SK-N-DZ (cell line): ENCODE results near the gene CAST.
A peak's percentile ranks its signal among the peaks of the same experiment; 100 is the strongest.
"Not testable (repeated sequence)": the region's sequence is repeated elsewhere in the genome, so short reads cannot be mapped to it uniquely, and the experiment has no call there.

Experiments used
- DNase-seq: peaks from one replicate; pipeline ENCODE4 v3.0.0-alpha.2; 2015; ENCODE audit warnings: low spot score

CAST gene

GRCh38 chr5:96780626-96781025 lies 118.5 kb downstream of the CAST start:
- DNase-seq, result no peak

- DNase-seq, result no peak
These were observed 119.1 kb downstream of the CAST start for GRCh38 chr5:96781031-96781971.

DNA sequence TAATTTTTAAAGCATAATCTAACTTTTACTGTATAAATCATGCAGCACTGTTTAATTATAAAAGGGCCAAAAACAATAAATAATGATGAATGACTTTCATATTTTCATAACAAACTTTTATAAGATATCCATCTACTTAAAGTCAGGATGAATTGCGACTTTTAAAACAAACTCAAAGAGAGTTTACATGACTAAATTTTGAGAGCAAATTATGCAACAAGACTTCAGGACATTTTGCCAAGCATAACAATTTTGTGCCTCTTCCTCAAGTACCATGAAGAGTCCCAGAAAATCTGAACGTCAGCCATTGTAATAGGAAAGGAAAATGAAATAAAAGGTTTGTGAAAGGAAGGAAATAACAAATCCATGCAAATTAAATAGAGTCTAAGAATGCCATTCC lies 121.2 kb downstream of the CAST start:
- DNase-seq, result no peak

- DNase-seq, result no peak
These were observed 123.3 kb downstream of the CAST start for GRCh38 chr5:96785326-96786109.

DNA sequence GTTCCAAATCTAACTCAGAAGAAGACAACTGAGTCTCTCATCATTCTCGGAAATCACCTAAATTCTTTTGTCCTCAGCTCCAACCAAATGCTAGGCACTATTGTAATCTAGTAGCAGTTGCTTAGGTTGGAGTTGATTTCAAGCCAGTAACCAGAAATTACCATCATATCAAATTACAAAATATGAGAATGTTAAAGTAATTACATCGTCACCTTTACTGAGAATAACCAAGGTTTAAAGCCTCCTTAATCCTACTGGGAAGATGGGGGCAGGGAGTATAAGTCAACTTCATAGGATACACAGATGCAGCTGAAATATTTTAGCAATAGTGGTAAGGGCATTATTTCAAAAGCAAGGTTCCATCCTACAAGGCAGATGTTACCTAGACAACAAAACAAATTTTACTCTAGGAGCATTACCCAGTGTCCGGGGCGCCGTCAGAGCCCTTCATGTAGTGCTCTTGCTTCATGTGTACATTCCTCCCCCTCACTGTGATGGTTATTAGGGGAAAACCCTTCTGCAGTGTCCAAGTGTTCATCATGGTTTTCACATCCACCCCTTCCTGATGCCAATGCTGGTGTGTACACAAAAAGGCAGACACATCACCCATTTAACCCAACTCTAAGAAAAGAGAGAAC lies 126.1 kb downstream of the CAST start:
- no peak for DNase-seq

DNA sequence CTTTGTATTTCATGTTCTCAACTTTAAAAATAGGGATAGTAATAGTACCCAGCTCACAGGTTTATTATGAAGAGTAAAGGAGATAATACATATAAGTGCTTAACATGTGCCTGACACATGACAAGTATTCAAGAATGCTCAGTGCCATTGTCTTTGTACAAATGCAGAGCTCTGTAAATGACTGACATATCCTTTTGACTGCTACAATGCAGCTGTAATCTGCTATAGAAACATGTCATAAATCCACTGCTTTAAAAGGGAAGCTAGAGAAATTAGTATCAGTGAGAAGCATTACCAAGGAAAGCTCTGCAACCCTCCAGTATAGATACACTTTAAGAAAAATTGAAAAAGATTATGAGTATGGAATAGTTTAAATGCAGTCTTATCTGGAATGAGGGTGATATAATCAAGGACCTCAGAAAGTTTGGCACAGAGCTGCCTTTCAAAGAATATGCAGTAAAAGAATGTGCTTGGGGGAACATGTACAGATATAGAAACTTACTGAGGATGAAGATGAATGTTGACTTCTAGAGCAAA lies 127.7 kb downstream of the CAST start:
- DNase-seq, result no peak

GRCh38 chr5:96790961-96791504 lies 128.9 kb downstream of the CAST start:
- no peak for DNase-seq

- no peak for DNase-seq
These were observed 132.6 kb downstream of the CAST start for GRCh38 chr5:96794757-96795156.

DNA sequence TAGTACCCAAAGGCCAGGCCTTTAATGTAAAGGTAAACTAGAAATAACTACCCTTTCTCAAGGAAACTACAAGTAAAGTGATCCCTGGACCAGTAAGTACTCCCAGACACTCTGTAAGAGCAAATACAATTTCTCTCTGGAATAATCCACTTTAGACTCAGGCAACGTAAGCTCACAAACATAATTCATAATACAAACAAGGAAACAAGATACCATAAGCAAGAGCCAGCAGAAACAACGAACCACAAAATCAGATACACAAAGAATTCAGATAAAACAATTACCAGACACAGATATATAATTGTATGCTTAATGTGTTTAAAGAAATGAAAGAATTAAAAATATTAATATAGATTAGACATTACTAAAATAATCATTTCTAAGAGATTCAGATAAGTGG lies 133.4 kb downstream of the CAST start:
- DNase-seq, result no peak

- DNase-seq, result no peak
These were observed 134.3 kb downstream of the CAST start for GRCh38 chr5:96796434-96796833.

- DNase-seq, result not testable (repeated sequence)
These were observed 139.5 kb downstream of the CAST start for GRCh38 chr5:96801718-96802117.

GRCh38 chr5:96807075-96807654 lies 145.0 kb downstream of the CAST start:
- DNase-seq, result peak; percentile 61

GRCh38 chr5:96808541-96808828 lies 146.3 kb downstream of the CAST start:
- DNase-seq, result no peak

GRCh38 chr5:96808868-96809558 lies 146.8 kb downstream of the CAST start:
- no peak for DNase-seq

GRCh38 chr5:96809921-96810320 lies 147.7 kb downstream of the CAST start:
- DNase-seq, result no peak

DNA sequence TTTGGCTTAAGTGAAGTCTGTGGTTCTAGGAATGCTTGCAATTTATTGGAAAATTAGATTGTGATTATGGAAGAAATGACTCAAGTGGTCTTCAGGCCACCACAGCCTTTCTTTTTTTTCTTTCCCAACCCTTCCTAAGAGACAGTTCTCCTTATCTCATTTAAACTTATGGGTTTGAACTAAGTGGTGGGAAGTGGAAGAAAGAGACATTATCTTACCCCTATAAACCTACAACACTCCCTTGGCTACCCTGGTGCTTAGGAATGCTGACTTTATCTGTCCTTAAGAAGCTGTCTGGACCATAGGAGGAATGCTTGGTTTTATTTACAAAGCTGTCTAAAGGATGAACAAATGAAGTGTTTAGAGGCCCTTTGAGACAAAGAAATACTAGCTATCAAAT lies 150.7 kb downstream of the CAST start:
- no peak for DNase-seq

- DNase-seq, result no peak
These were observed 151.9 kb downstream of the CAST start for GRCh38 chr5:96814041-96814440.

- DNase-seq, result no peak
These were observed 154.3 kb downstream of the CAST start for GRCh38 chr5:96816411-96816939.

GRCh38 chr5:96816991-96817390 lies 154.8 kb downstream of the CAST start:
- no peak for DNase-seq

GRCh38 chr5:96817506-96817905 lies 155.3 kb downstream of the CAST start:
- DNase-seq, result no peak
